ENCODE data around the gene SPEF1.

- no peak for TF ChIP-seq CTCF (IDR thresholded peaks at IDR 0.05)
- TF ChIP-seq POLR2A (IDR thresholded peaks at IDR 0.05): no peak
Observed at GRCh38 chr20:3812975-3813847, 32.0 kb upstream of the SPEF1 start.
